Cerebellar nuclear complex (tissue), 1 donor: ENCODE results near the gene TENM4.

ENCODE experiments used
- DNase-seq, 2 experiments: peaks; one replicate each; lab custom pipeline; 2025; lab: John Stamatoyannopoulos, UW

The TENM4 gene

GRCh38 chr11:78787696-78788095 is 653.1 kb downstream of the TENM4 start:
- DNase-seq = no peak

GRCh38 chr11:78786746-78787145 is 654.1 kb downstream of the TENM4 start:
- no peak for DNase-seq

GRCh38 chr11:78786086-78786485 is 654.7 kb downstream of the TENM4 start:
- no peak for DNase-seq

- no peak for DNase-seq
Observed at GRCh38 chr11:78784321-78785061, 656.3 kb downstream of the TENM4 start.

- no peak for DNase-seq
Observed at GRCh38 chr11:78783846-78784245, 657.0 kb downstream of the TENM4 start.

GRCh38 chr11:78783301-78783700 is 657.5 kb downstream of the TENM4 start:
- no peak for DNase-seq

- no peak for DNase-seq
Observed at GRCh38 chr11:78782725-78783124, 658.1 kb downstream of the TENM4 start.

- no peak for DNase-seq
Observed at GRCh38 chr11:78780889-78781288, 659.9 kb downstream of the TENM4 start.

- no peak for DNase-seq
Observed at GRCh38 chr11:78773492-78773891, 667.3 kb downstream of the TENM4 start.

GRCh38 chr11:78773077-78773476 is 667.8 kb downstream of the TENM4 start:
- no peak for DNase-seq

- DNase-seq = no peak
Observed at GRCh38 chr11:78772186-78772585, 668.6 kb downstream of the TENM4 start.

- DNase-seq = no peak
Observed at GRCh38 chr11:78770931-78771330, 669.9 kb downstream of the TENM4 start.

GRCh38 chr11:78768971-78769370 is 671.9 kb downstream of the TENM4 start:
- DNase-seq = no peak

GRCh38 chr11:78768345-78768744 is 672.5 kb downstream of the TENM4 start:
- DNase-seq = no peak

- no peak for DNase-seq
Observed at GRCh38 chr11:78767027-78767932, 673.5 kb downstream of the TENM4 start.

- no peak for DNase-seq
Observed at GRCh38 chr11:78764946-78765345, 675.9 kb downstream of the TENM4 start.

- no peak for DNase-seq
Observed at GRCh38 chr11:78763664-78764063, 677.2 kb downstream of the TENM4 start.

GRCh38 chr11:78762105-78762504 is 678.7 kb downstream of the TENM4 start:
- DNase-seq = no peak

GRCh38 chr11:78759071-78759470 is 681.8 kb downstream of the TENM4 start:
- no peak for DNase-seq

- no peak for DNase-seq
Observed at GRCh38 chr11:78753297-78753696, 687.5 kb downstream of the TENM4 start.

GRCh38 chr11:78752494-78752893 is 688.3 kb downstream of the TENM4 start:
- no peak for DNase-seq

GRCh38 chr11:78748918-78749690 is 691.7 kb downstream of the TENM4 start:
- no peak for DNase-seq
